Esophagus squamous epithelium (tissue), 4 donors: ENCODE results near the gene ELFN2.

Source experiments
- POLR2A ChIP-seq, 4 donors: fragments of 450-650 bp; IDR thresholded peaks; one replicate each; pipeline ENCODE4 v1.6.1; 2017; ENCODE audit warnings: antibody characterized with exemption in 4 of 4, mild to moderate bottlenecking in 4 of 4, moderate library complexity in 3 of 4
- TF ChIP-seq, protein P1 (sequence below), 6 experiments: fragments of 450-650 bp in 4 of 6; fragments of 200-600 bp in 2 of 6; sonication (generic) in 2 of 6; IDR thresholded peaks; one replicate each; pipeline ENCODE4 v1.5.1; 2016 to 2019; ENCODE audit warnings: antibody characterized with exemption in 6 of 6, mild to moderate bottlenecking in 4 of 6, moderate library complexity in 4 of 6

DNA sequence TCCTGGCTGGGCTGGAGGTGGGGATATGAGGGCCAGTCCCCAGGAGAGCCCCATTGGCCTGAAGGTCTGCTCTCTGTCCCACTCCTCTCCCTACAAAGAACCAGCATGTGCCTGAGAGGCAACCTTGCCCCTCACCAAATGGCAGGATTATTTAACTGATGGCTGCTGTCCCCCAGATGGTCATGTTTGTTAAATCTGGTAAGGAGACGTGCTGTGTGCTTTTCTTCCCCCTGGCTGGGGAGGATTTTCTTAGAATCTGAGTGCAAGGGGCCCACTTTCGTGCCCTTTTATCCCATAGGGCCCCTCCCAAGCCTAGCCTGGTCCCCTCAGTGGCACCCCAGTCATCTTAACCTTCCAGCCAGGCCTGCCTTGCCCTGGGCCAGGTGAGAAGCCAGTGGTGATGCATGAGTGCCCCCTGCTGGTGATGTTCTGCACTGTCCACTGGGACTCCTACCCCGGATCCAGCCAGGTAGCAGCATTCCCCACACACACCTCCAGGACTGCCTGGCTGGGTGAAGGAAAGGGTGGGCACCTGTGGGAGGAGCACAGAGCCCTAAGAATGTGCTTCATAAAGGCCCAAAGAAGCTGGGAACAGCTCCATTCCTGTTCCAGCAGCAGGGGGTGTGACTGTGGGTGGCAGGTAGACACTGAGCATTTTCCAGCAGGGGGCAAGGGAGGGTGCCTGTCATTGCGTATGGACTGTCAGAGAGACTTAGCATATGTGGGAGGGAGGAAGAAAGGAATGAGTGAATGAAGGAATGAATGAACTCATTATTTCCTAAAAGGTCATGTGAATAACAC, 30.0 kb upstream of the ELFN2 start:
- TF ChIP-seq, protein P1, sequence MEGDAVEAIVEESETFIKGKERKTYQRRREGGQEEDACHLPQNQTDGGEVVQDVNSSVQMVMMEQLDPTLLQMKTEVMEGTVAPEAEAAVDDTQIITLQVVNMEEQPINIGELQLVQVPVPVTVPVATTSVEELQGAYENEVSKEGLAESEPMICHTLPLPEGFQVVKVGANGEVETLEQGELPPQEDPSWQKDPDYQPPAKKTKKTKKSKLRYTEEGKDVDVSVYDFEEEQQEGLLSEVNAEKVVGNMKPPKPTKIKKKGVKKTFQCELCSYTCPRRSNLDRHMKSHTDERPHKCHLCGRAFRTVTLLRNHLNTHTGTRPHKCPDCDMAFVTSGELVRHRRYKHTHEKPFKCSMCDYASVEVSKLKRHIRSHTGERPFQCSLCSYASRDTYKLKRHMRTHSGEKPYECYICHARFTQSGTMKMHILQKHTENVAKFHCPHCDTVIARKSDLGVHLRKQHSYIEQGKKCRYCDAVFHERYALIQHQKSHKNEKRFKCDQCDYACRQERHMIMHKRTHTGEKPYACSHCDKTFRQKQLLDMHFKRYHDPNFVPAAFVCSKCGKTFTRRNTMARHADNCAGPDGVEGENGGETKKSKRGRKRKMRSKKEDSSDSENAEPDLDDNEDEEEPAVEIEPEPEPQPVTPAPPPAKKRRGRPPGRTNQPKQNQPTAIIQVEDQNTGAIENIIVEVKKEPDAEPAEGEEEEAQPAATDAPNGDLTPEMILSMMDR (IDR thresholded peaks at IDR 0.05) = peak; percentile 68 to 95 (median 86)
- TF ChIP-seq POLR2A (IDR thresholded peaks at IDR 0.05) = no peak
